HFF-Myc (cell line): ENCODE data around the gene NR2F1.

ENCODE experiments used
- DNase-seq: peaks from one replicate; pipeline ENCODE4 v3.0.0-alpha.2; 2011; ENCODE audit warnings: low read depth; ENCODE audit errors: extremely low read depth
- H3K4me3 ChIP-seq: replicated peaks from 2 replicates; pipeline ENCODE4 v1.5.1; 2011; ENCODE audit warnings: low read depth, mild to moderate bottlenecking, control low read depth, low read length
- CTCF ChIP-seq: IDR thresholded peaks from 2 replicates; pipeline ENCODE4 v1.5.1; 2012; ENCODE audit warnings: mild to moderate bottlenecking, low read depth, low read length, control low read depth; ENCODE audit errors: missing control alignments

The NR2F1 gene

GRCh38 chr5:93579692-93580062 lies 3.3 kb upstream of the NR2F1 start:
- TF ChIP-seq CTCF, result no peak
- no peak for DNase-seq
- peak overlapping the region; percentile 67 for H3K4me3 ChIP-seq

- no peak for TF ChIP-seq CTCF
- H3K4me3 ChIP-seq, result peak overlapping the region; percentile 67
- DNase-seq, result no peak
Observed at GRCh38 chr5:93580063-93580926, 2.7 kb upstream of the NR2F1 start.

- peak within 1 kb of the TSS; percentile 67 for H3K4me3 ChIP-seq
- no peak for DNase-seq
- no peak for TF ChIP-seq CTCF
Observed at GRCh38 chr5:93580927-93581445, 2.0 kb upstream of the NR2F1 start, which contains the start of gene NR2F1-AS1. NR2F1-AS1 (minus strand) TSS chr5:93581219.

- TF ChIP-seq CTCF, result no peak
- peak overlapping the region; percentile 67 for H3K4me3 ChIP-seq
- no peak for DNase-seq
Observed at GRCh38 chr5:93582167-93582462, 907 bp upstream of the NR2F1 start.

GRCh38 chr5:93583439-93583767 lies 381 bp downstream of the NR2F1 start:
- peak overlapping the region; percentile 67 for H3K4me3 ChIP-seq
- no peak for TF ChIP-seq CTCF
- DNase-seq, result no peak

- no peak for TF ChIP-seq CTCF
- peak overlapping the region; percentile 67 for H3K4me3 ChIP-seq
- no peak for DNase-seq
Observed at GRCh38 chr5:93583768-93584595, 960 bp downstream of the NR2F1 start.
